PC-3 (cell line): Measurements from ENCODE around the gene STIL.
"Not testable (repeated sequence)": the region's sequence is repeated elsewhere in the genome, so short reads cannot be mapped to it uniquely, and the experiment has no call there.

Experiments
- EZH2 ChIP-seq: fragments of 300-600 bp; sonication (generic); IDR thresholded peaks from one replicate; pipeline ENCODE4 v1.6.1; 2017; ENCODE audit warnings: antibody characterized with exemption, mild to moderate bottlenecking, low read length; ENCODE audit not compliant: unreplicated experiment
- EZH2phosphoT487 ChIP-seq: fragments of 300-600 bp; sonication (generic); IDR thresholded peaks from 2 replicates; pipeline ENCODE4 v1.6.1; 2018; ENCODE audit warnings: mild to moderate bottlenecking, antibody characterized with exemption, low read length, borderline replicate concordance

DNA sequence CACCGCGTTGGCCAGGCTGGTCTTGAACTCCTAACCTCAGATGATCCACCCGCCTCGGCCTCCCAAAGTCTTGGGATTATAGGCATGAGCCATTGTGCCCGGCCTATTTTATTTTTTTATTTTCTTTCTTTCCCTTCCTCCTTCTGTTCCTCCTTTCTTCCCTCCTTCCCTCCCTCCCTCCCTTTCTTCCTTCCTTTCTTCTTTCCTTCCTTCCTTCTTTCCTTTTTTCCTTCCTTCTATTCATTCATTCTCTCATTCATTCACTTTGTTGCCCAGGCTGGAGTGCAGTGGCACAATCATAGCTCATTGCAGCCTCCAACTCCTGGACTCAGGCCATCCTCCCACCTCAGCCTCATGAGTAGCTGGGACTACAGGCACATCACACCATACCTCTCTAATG, 33.0 kb upstream of the STIL start:
- TF ChIP-seq EZH2phosphoT487, EZH2: not testable (repeated sequence)
